ENCODE measurements around the gene BICRA. TPM values are rescaled to one million over a fixed set of nuclear protein-coding genes. Genes with fewer than 3 reads are reported as not detected.

Gene BICRA
- total RNA-seq, 1 donor from 2014 or later = 15.6 TPM

DNA sequence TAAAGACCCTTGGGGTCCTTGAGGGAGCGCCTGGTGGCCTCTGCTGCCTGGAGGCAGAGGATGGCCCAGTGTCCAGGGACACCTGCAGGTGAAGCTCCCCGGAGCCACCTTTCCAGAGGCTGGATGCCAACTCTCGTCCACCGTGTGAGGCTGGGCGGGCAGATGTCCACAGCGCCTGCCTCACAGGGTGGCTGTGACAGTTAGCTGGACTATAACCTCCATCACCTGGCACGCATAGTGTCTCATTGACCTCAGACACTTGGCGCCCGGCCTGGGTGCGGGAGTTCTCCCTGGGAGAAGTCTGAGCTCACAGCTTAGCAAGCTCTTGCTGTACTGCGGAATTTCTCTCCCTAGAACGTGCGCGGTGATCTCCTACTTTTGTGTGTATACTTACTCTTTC, 9.8 kb downstream of the BICRA start:
- Histone ChIP-seq H3K27me3 (no peaks in the 10 kb centered on the region), H3K9me3 (ENCODE audit: low read depth) (no peaks in the 10 kb centered on the region), H2AFZ (replicated peaks) (no peak overlapping the region), H3K36me3 (no peaks in the 10 kb centered on the region), H3K4me1 (peaks cover 10% of the 10 kb centered on the region), H3K27ac (no peak overlapping the region), H3K4me2 (no peak overlapping the region), H3K9ac (no peak overlapping the region), H3K4me3 (no peak overlapping the region), H3K79me2 (ENCODE audit: low read depth) (peaks cover 100% of the 10 kb centered on the region), H3F3A (ENCODE audit: low read depth) (peaks cover 29% of the 10 kb centered on the region), H4K20me1 (ENCODE audit: low read depth) (peaks cover 100% of the 10 kb centered on the region)
- DNase-seq (ENCODE audit: low spot score) = no peak
- no peak overlapping the region for H3K4me3 Mint-ChIP-seq
- no peaks in the 10 kb centered on the region for H3K9me3 Mint-ChIP-seq
- peaks cover 5% of the 10 kb centered on the region for H3K36me3 Mint-ChIP-seq
- no peak overlapping the region for H3K27ac Mint-ChIP-seq
- H3K27me3 Mint-ChIP-seq (ENCODE audit: insufficient read depth, low read depth) = no peaks in the 10 kb centered on the region
- H3K4me1 Mint-ChIP-seq = peaks cover 40% of the 10 kb centered on the region
- TF ChIP-seq EZH2phosphoT487 (IDR thresholded peaks at IDR 0.05) = no peak
- TF ChIP-seq, protein P1, sequence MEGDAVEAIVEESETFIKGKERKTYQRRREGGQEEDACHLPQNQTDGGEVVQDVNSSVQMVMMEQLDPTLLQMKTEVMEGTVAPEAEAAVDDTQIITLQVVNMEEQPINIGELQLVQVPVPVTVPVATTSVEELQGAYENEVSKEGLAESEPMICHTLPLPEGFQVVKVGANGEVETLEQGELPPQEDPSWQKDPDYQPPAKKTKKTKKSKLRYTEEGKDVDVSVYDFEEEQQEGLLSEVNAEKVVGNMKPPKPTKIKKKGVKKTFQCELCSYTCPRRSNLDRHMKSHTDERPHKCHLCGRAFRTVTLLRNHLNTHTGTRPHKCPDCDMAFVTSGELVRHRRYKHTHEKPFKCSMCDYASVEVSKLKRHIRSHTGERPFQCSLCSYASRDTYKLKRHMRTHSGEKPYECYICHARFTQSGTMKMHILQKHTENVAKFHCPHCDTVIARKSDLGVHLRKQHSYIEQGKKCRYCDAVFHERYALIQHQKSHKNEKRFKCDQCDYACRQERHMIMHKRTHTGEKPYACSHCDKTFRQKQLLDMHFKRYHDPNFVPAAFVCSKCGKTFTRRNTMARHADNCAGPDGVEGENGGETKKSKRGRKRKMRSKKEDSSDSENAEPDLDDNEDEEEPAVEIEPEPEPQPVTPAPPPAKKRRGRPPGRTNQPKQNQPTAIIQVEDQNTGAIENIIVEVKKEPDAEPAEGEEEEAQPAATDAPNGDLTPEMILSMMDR (IDR thresholded peaks at IDR 0.05) = no peak
- no peak for TF ChIP-seq EZH2 (IDR thresholded peaks at IDR 0.05)

DNA sequence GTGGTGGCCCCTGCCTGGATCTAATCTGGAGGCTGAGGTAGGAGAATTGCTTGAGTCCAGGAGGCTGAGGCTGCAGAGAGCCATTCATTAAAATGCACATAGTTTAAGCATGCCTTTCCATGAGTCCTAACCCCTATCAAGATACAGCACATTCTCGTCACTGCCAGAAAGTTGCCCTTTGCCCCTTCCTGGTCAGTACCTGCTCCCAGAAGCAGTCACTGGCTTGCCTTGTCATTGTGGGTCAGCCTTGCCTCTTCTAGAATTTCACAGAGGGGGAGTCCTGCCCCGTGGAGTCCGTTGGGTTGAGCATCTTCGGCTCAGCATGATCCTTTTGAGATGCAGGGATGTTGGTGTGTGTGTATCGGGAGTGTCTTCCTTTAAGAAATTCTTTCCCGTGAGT, 10.8 kb downstream of the BICRA start:
- H2AFZ ChIP-seq (replicated peaks) = no peak overlapping the region
- no peaks in the 10 kb centered on the region for H3K9me3 ChIP-seq (ENCODE audit: low read depth)
- H3F3A ChIP-seq (ENCODE audit: low read depth) = peaks cover 20% of the 10 kb centered on the region
- peak overlapping the region; percentile 18 for H3K27ac Mint-ChIP-seq
- peak overlapping the region; percentile 58 for H3K4me3 Mint-ChIP-seq
- H3K4me2 ChIP-seq = peak overlapping the region; percentile 22
- peaks cover 7% of the 10 kb centered on the region for H3K4me1 ChIP-seq
- H3K4me1 Mint-ChIP-seq = peaks cover 36% of the 10 kb centered on the region
- no peak overlapping the region for H3K4me3 ChIP-seq
- H3K27me3 Mint-ChIP-seq (ENCODE audit: insufficient read depth, low read depth) = peaks cover 3% of the 10 kb centered on the region
- no peaks in the 10 kb centered on the region for H3K27me3 ChIP-seq
- no peaks in the 10 kb centered on the region for H3K36me3 ChIP-seq
- H3K9me3 Mint-ChIP-seq = no peaks in the 10 kb centered on the region
- DNase-seq (ENCODE audit: low spot score) = peak; percentile 22
- H3K36me3 Mint-ChIP-seq = peaks cover 5% of the 10 kb centered on the region
- H4K20me1 ChIP-seq (ENCODE audit: low read depth) = peaks cover 100% of the 10 kb centered on the region
- H3K9ac ChIP-seq = no peak overlapping the region
- H3K27ac ChIP-seq = no peak overlapping the region
- TF ChIP-seq EZH2phosphoT487 (IDR thresholded peaks at IDR 0.05) (no peak), EZH2 (IDR thresholded peaks at IDR 0.05) (no peak)
- TF ChIP-seq, protein P1 (IDR thresholded peaks at IDR 0.05) = no peak
- H3K79me2 ChIP-seq (ENCODE audit: low read depth) = peaks cover 100% of the 10 kb centered on the region

DNA sequence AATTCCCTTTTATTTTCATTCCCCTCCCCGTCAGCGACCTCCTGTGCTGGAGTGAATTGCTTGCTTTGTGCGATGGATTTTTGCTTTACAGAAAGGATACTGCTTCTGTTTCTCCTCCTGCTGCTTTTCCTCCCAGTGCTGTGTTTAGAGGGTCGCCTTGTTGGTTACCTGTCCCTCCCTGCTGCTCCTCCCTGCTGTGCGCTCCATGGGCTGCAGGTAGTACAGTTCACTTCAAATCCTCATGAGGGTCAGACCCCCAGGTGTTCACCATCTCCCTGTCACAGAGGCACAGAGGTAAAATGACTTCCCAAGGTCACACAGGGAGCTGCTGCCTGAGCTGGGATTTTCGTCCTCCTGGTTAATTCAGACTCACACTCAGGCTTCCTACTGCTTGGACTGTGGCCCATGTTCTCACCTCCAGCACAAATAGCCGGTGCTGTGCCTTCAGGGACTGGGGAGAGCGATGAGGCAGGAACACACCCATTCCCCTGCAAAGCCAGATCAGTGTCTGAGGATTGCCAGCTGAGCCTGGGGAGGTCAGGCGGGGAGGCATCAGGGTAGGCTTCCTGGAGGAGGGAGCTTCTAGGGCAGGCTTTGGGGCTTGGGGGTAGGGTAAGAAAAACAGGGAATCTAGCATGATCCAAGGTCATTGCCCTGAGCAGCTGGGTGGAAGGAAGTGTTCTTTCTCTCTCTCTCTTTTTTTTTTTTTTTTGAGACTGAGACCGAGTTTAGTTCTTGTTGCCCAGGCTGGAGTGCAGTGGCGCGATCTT, 14.4 kb downstream of the BICRA start:
- Histone ChIP-seq H3K79me2 (ENCODE audit: low read depth) (peaks cover 100% of the 10 kb centered on the region), H3K9ac (no peak overlapping the region), H3K4me3 (no peak overlapping the region), H3K4me2 (no peak overlapping the region), H2AFZ (replicated peaks) (no peak overlapping the region), H3K4me1 (peaks cover 7% of the 10 kb centered on the region), H3K9me3 (ENCODE audit: low read depth) (no peaks in the 10 kb centered on the region), H3F3A (ENCODE audit: low read depth) (peaks cover 17% of the 10 kb centered on the region), H4K20me1 (ENCODE audit: low read depth) (peaks cover 99% of the 10 kb centered on the region), H3K27me3 (no peaks in the 10 kb centered on the region), H3K36me3 (no peaks in the 10 kb centered on the region), H3K27ac (no peak overlapping the region)
- H3K36me3 Mint-ChIP-seq = peaks cover 3% of the 10 kb centered on the region
- no peak for TF ChIP-seq EZH2phosphoT487 (IDR thresholded peaks at IDR 0.05)
- H3K27me3 Mint-ChIP-seq (ENCODE audit: insufficient read depth, low read depth) = peaks cover 6% of the 10 kb centered on the region
- H3K27ac Mint-ChIP-seq = no peak overlapping the region
- peaks cover 26% of the 10 kb centered on the region for H3K4me1 Mint-ChIP-seq
- H3K9me3 Mint-ChIP-seq = no peaks in the 10 kb centered on the region
- no peak overlapping the region for H3K4me3 Mint-ChIP-seq
- DNase-seq (ENCODE audit: low spot score) = no peak

DNA sequence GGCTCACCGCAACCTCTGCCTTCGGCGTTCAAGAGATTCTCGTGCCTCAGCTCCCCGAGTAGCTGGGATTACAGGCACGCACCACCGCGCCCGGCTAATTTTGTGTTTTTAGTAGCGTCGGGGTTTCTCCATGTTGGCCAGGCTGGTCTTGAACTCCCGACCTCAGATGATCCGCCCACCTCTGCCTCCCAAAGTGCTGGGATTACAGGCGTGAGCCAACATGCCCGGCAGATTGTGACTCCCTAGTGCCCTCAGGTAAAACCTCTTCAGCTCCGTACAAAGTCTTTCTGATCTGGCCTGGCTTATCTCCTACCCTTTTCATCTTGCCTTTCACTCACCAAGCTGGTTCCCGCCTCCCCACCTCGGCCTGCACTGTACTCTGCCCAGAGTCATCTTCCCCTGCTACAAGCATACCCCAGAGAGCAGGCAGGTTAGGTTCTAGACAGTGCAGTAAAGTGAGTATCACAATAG, 15.0 kb downstream of the BICRA start:
- H4K20me1 ChIP-seq (ENCODE audit: low read depth) = peaks cover 99% of the 10 kb centered on the region
- peak overlapping the region; percentile 23 for H3K27ac ChIP-seq
- H2AFZ ChIP-seq (replicated peaks) = no peak overlapping the region
- no peak overlapping the region for H3K9ac ChIP-seq
- H3F3A ChIP-seq (ENCODE audit: low read depth) = peaks cover 17% of the 10 kb centered on the region
- no peaks in the 10 kb centered on the region for H3K9me3 Mint-ChIP-seq
- H3K27ac Mint-ChIP-seq = peak overlapping the region; percentile 37
- peaks cover 7% of the 10 kb centered on the region for H3K4me1 ChIP-seq
- no peaks in the 10 kb centered on the region for H3K27me3 ChIP-seq
- H3K4me2 ChIP-seq = no peak overlapping the region
- H3K79me2 ChIP-seq (ENCODE audit: low read depth) = peaks cover 100% of the 10 kb centered on the region
- H3K4me3 ChIP-seq = no peak overlapping the region
- peaks cover 4% of the 10 kb centered on the region for H3K36me3 Mint-ChIP-seq
- no peak for DNase-seq (ENCODE audit: low spot score)
- H3K36me3 ChIP-seq = no peaks in the 10 kb centered on the region
- H3K4me1 Mint-ChIP-seq = peaks cover 21% of the 10 kb centered on the region
- H3K9me3 ChIP-seq (ENCODE audit: low read depth) = no peaks in the 10 kb centered on the region
- TF ChIP-seq EZH2phosphoT487 (IDR thresholded peaks at IDR 0.05) = no peak
- TF ChIP-seq, protein P1 (IDR thresholded peaks at IDR 0.05) = no peak
- no peak for TF ChIP-seq EZH2 (IDR thresholded peaks at IDR 0.05)
- H3K4me3 Mint-ChIP-seq = no peak overlapping the region
- H3K27me3 Mint-ChIP-seq (ENCODE audit: insufficient read depth, low read depth) = peaks cover 6% of the 10 kb centered on the region

Data from neural progenitor cell (in vitro differentiated cells).